Endothelial cell of umbilical vein (primary cell): ENCODE measurements around the gene NKIRAS1. TPM values are rescaled to one million over a fixed set of nuclear protein-coding genes. Genes with fewer than 3 reads are reported as not detected.

ENCODE experiments used
- BruUV-seq: library from RNA; stranded (reverse); fragments of 400-500 nt; replicated peaks from 2 replicates; lab custom pipeline; 2021; lab: Mats Ljungman, UMichigan
- CTCF ChIA-PET: fragments of 300-600, 350-600 bp; sonication (Branson Sonifier 250); formaldehyde crosslinking; loops from one replicate; lab custom pipeline; 2021; ENCODE audit warnings: antibody characterized with exemption, inconsistent platforms; lab: Charles Lee
- POLR2A ChIA-PET: fragments of 300-600, 350-600 bp; sonication (Branson Sonifier 250); formaldehyde crosslinking; loops from one replicate; lab custom pipeline; 2021; ENCODE audit warnings: antibody characterized with exemption, inconsistent platforms; lab: Charles Lee
- DNase-seq: peaks from one replicate; pipeline ENCODE4 v3.0.0-alpha.2; 2011; ENCODE audit warnings: low read depth, low spot score
- FAIRE-seq: peaks from 2 replicates; lab custom pipeline; 2011; peaks lifted over from hg19 to GRCh38; lab: Jason Lieb, UNC
- H2AFZ ChIP-seq: 2 replicates; pipeline ENCODE4 v1.6.0; 2012; ENCODE audit warnings: low read depth, low read length, control low read depth, inconsistent platforms
- H3K27ac ChIP-seq: 2 replicates; pipeline ENCODE4 v1.5.1; 2011; ENCODE audit warnings: low read depth, mild to moderate bottlenecking, control low read depth, low read length, moderate library complexity; ENCODE audit not compliant: insufficient read depth
- H3K27me3 ChIP-seq, 2 experiments: 2 replicates each; pipeline versions ENCODE4 v1.6.0 to v1.6.1; 2011; ENCODE audit warnings: low read length in 2 of 2, mixed read lengths in 1 of 2; ENCODE audit not compliant: control insufficient read depth in 2 of 2, insufficient read depth in 2 of 2
- H3K36me3 ChIP-seq, 2 experiments: 2 replicates in 1 of 2; 3 replicates in 1 of 2; pipeline ENCODE4 v1.5.1; 2011; ENCODE audit warnings: low read length in 2 of 2, mild to moderate bottlenecking in 1 of 2, moderate library complexity in 1 of 2; ENCODE audit not compliant: control insufficient read depth in 2 of 2, insufficient read depth in 2 of 2; ENCODE audit errors: extremely low read depth in 1 of 2
- H3K4me1 ChIP-seq: 3 replicates; pipeline ENCODE4 v1.5.1; 2011; ENCODE audit warnings: mild to moderate bottlenecking, low read length; ENCODE audit not compliant: control insufficient read depth, insufficient read depth; ENCODE audit errors: extremely low read depth
- H3K4me2 ChIP-seq: 2 replicates; pipeline ENCODE4 v1.6.1; 2011; ENCODE audit warnings: low read length, control low read depth, mixed read lengths; ENCODE audit not compliant: insufficient read depth
- H3K4me3 ChIP-seq, 3 experiments: fragments of 200-600 bp in 1 of 3; sonication (generic), shearing (Covaris generic) in 1 of 3; replicated peaks in 1 of 3; 2 replicates each; pipeline ENCODE4 v1.5.1; 2011 to 2016; ENCODE audit warnings: control low read depth in 3 of 3, low read length in 3 of 3, mild to moderate bottlenecking in 2 of 3, inconsistent platforms in 1 of 3, low read depth in 1 of 3, moderate library complexity in 1 of 3; ENCODE audit not compliant: insufficient read depth in 1 of 3
- H3K79me2 ChIP-seq: 2 replicates; pipeline ENCODE4 v1.6.0; 2012; ENCODE audit warnings: low read length, inconsistent platforms; ENCODE audit not compliant: control insufficient read depth, insufficient read depth
- H3K9ac ChIP-seq: replicated peaks from 2 replicates; pipeline ENCODE3; 2011; ENCODE audit warnings: low read length, control low read depth; ENCODE audit not compliant: insufficient read depth; ENCODE audit errors: extremely low read depth
- H3K9me1 ChIP-seq: replicated peaks from 3 replicates; pipeline ENCODE4 v1.6.0; 2011; ENCODE audit warnings: mild to moderate bottlenecking, low read length; ENCODE audit not compliant: control insufficient read depth, insufficient read depth; ENCODE audit errors: extremely low read depth
- H3K9me3 ChIP-seq: replicated peaks from 2 replicates; pipeline ENCODE4 v1.5.1; 2012; ENCODE audit warnings: low read length, inconsistent platforms; ENCODE audit not compliant: control insufficient read depth, insufficient read depth
- H4K20me1 ChIP-seq: replicated peaks from 2 replicates; pipeline ENCODE3; 2011; ENCODE audit warnings: mild to moderate bottlenecking, low read length; ENCODE audit not compliant: control insufficient read depth, insufficient read depth; ENCODE audit errors: extremely low read depth
- FOS ChIP-seq: IDR thresholded peaks from 2 replicates; pipeline ENCODE4 v1.6.1; 2011; ENCODE audit warnings: mild to moderate bottlenecking, low read length, moderate library complexity, borderline replicate concordance; ENCODE audit not compliant: insufficient read depth
- GATA2 ChIP-seq: IDR thresholded peaks from 2 replicates; pipeline ENCODE4 v1.7.0; 2011; ENCODE audit warnings: low read depth, mild to moderate bottlenecking, moderate library complexity, mixed read lengths, low read length; ENCODE audit not compliant: insufficient read length, insufficient read depth
- POLR2AphosphoS5 ChIP-seq: IDR thresholded peaks from 2 replicates; pipeline ENCODE4 v1.6.1; 2012; ENCODE audit warnings: low read depth, mild to moderate bottlenecking, control low read depth, low read length, moderate library complexity; ENCODE audit not compliant: insufficient read depth
- dilution Hi-C: fragments of 300-500 bp; cut with MboI; formaldehyde crosslinking; loops from one replicate; pipeline ENCODE4 v1.15.0; 2019; ENCODE audit warnings: low sequenced_read_pairs; ENCODE audit not compliant: extremely low pct_ligation_motif_present
- intact Hi-C: fragments of 100-400 bp; cut with micrococcal nuclease; formaldehyde crosslinking; loops from one replicate; pipeline ENCODE4 v1.10.0; 2022
- polyA plus RNA-seq, 4 experiments: library from polyadenylated mRNA; depleted of rRNA in 3 of 4; stranded (reverse) in 3 of 4; unstranded in 1 of 4; fragments of >200 nt; gene quantifications; 2 replicates each; pipeline versions ENCODE4 v1.2.1 to v1.2.3, GENCODE V29; 2011 to 2012; ENCODE audit warnings: missing spikeins in 1 of 4
- total RNA-seq: library from RNA; stranded (reverse); gene quantifications from 2 replicates; pipeline ENCODE4 v1.2.3, GENCODE V29; 2021

Gene NKIRAS1
- total and polyA plus RNA-seq, 2 donors (not counting 3 experiments of a cell fraction or from before 2014, with no cell fraction given) = 2.2 to 2.9 TPM

DNA sequence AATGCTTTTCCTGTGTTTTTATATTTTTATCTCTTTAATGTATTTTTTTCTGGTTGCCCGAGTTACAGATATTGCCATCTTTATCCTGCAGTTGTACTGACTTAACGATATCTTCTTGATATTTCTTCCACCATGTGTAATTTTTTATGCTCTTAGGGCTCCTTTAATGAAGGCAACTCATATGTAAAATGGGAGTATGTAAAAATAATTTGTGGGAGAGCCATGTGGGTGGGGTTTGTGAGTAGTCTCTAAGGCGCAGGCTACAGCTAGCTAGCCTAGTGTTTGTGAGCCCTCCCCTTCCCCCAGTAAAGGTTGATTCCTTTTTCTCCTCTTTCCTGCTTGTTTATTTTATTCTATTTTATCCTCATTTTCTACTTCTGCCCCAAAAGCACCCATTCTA is 72.9 kb downstream of the NKIRAS1 start:
- H3K9ac ChIP-seq = no peak overlapping the region
- no peaks in the 10 kb centered on the region for H3K36me3 ChIP-seq
- H3K27ac ChIP-seq = no peak overlapping the region
- FAIRE-seq = no peak
- no peak overlapping the region for H3K4me3 ChIP-seq
- BruUV-seq = no TSS peak
- H3K4me1 ChIP-seq = no peaks in the 10 kb centered on the region
- no peaks in the 10 kb centered on the region for H3K9me3 ChIP-seq
- TF ChIP-seq POLR2AphosphoS5 (no peak), FOS (no peak), GATA2 (no peak)
- no peak overlapping the region for H3K4me2 ChIP-seq
- POLR2A ChIA-PET = no interaction called here
- no peak overlapping the region for H2AFZ ChIP-seq
- no peaks in the 10 kb centered on the region for H3K9me1 ChIP-seq
- dilution Hi-C loops (no loop called here), intact Hi-C loops (no loop called here)
- no peaks in the 10 kb centered on the region for H3K27me3 ChIP-seq
- peaks cover 70% of the 10 kb centered on the region for H3K79me2 ChIP-seq
- DNase-seq = no peak
- H4K20me1 ChIP-seq = peaks cover 5% of the 10 kb centered on the region
- CTCF ChIA-PET = interaction anchor here (1.6 kb wide), 1 partner anchor 10 kb away, joined by 4 read pairs; no protein-coding TSS in a partner anchor

Other genes starting within 250 kb of the NKIRAS1 start
- gene UBE2E1, start 111.0 kb downstream of the NKIRAS1 start, total RNA-seq = 114 TPM in 2 replicates
- gene UBE2E1, start 111.0 kb downstream of the NKIRAS1 start, polyA plus RNA-seq = 54.7 and 72.7 TPM in 2 replicates
- gene RPL15, start 142 bp upstream of the NKIRAS1 start, total RNA-seq = 1,872 and 1,901 TPM in 2 replicates
- gene RPL15, start 142 bp upstream of the NKIRAS1 start, polyA plus RNA-seq = 5,377 and 5,777 TPM in 2 replicates
- gene NR1D2, start 28.3 kb upstream of the NKIRAS1 start, total RNA-seq = 14.6 and 15.7 TPM in 2 replicates
- gene NR1D2, start 28.3 kb upstream of the NKIRAS1 start, polyA plus RNA-seq = 3.7 and 4.3 TPM in 2 replicates